Measurements from ENCODE around the gene SLC38A1.
"Not testable (repeated sequence)": the region's sequence is repeated elsewhere in the genome, so short reads cannot be mapped to it uniquely, and the experiment has no call there.

Gene SLC38A1

GRCh38 chr12:46268583-46269428 is at the start of gene SLC38A1:
SLC38A1 (minus strand) TSS chr12:46269043; CDS start chr12:46239800, 29,243 bp downstream.
- DNase-seq, result peak; percentile 93

GRCh38 chr12:46318037-46318436 is 49.2 kb upstream of the SLC38A1 start:
- no peak for DNase-seq

GRCh38 chr12:46304070-46304469 is 35.2 kb upstream of the SLC38A1 start:
- DNase-seq, result peak; percentile 4

GRCh38 chr12:46303039-46303666 is 34.3 kb upstream of the SLC38A1 start:
- peak; percentile 21 for DNase-seq

GRCh38 chr12:46300910-46301309 is 32.1 kb upstream of the SLC38A1 start:
- DNase-seq, result peak; percentile 64

- DNase-seq, result peak; percentile 7
Observed at GRCh38 chr12:46299851-46300250, 31.0 kb upstream of the SLC38A1 start.

GRCh38 chr12:46298261-46298660 is 29.4 kb upstream of the SLC38A1 start:
- DNase-seq, result no peak

- DNase-seq, result no peak
Observed at GRCh38 chr12:46296822-46297221, 28.0 kb upstream of the SLC38A1 start.

- no peak for DNase-seq
Observed at GRCh38 chr12:46292754-46293402, 24.0 kb upstream of the SLC38A1 start.

- not testable (repeated sequence) for DNase-seq
Observed at GRCh38 chr12:46291953-46292352, 23.1 kb upstream of the SLC38A1 start.

GRCh38 chr12:46285177-46285576 is 16.3 kb upstream of the SLC38A1 start:
- DNase-seq, result not testable (repeated sequence)

- no peak for DNase-seq
Observed at GRCh38 chr12:46282829-46283228, 14.0 kb upstream of the SLC38A1 start.

GRCh38 chr12:46276756-46277155 is 7.9 kb upstream of the SLC38A1 start:
- no peak for DNase-seq

GRCh38 chr12:46271863-46272262 is 3.0 kb upstream of the SLC38A1 start:
- DNase-seq, result no peak

- peak; percentile 69 for DNase-seq
Observed at GRCh38 chr12:46269429-46270241, 792 bp upstream of the SLC38A1 start.

GRCh38 chr12:46267825-46268582 is 839 bp downstream of the SLC38A1 start:
- DNase-seq, result peak; percentile 66

- DNase-seq, result peak; percentile 74
Observed at GRCh38 chr12:46267575-46267824, 1.3 kb downstream of the SLC38A1 start.

GRCh38 chr12:46266869-46267574 is 1.8 kb downstream of the SLC38A1 start:
- DNase-seq, result peak; percentile 86

GRCh38 chr12:46266382-46266791 is 2.5 kb downstream of the SLC38A1 start:
- peak; percentile 53 for DNase-seq

GRCh38 chr12:46265734-46266133 is 3.1 kb downstream of the SLC38A1 start:
- DNase-seq, result no peak

- DNase-seq, result no peak
Observed at GRCh38 chr12:46265102-46265501, 3.7 kb downstream of the SLC38A1 start.

- no peak for DNase-seq
Observed at GRCh38 chr12:46264057-46264456, 4.8 kb downstream of the SLC38A1 start.

Data from NCI-H146 (cell line).